Testis (tissue), 3 donors: ENCODE data around the gene CCSER2. TPM values are rescaled to one million over a fixed set of nuclear protein-coding genes. Genes with fewer than 3 reads are reported as not detected.

Experiments used
- DNase-seq: peaks from one replicate; pipeline ENCODE4 v3.0.0-alpha.2; 2019
- H3K27ac ChIP-seq, 2 donors: fragments of 200-600 bp; sonication (generic); one replicate each; pipeline ENCODE4 v1.5.1; 2019
- H3K27me3 ChIP-seq: fragments of 200-600 bp; sonication (generic); one replicate; pipeline ENCODE4 v1.5.1; 2019
- H3K36me3 ChIP-seq: fragments of 200-600 bp; sonication (generic); one replicate; pipeline ENCODE4 v1.5.1; 2017; ENCODE audit warnings: low read depth; ENCODE audit errors: missing control alignments
- H3K4me1 ChIP-seq: fragments of 200-600 bp; sonication (generic); one replicate; pipeline ENCODE4 v1.5.1; 2019
- H3K4me3 ChIP-seq, 2 donors: fragments of 200-600 bp; sonication (generic); one replicate each; pipeline ENCODE4 v1.5.1; 2017 to 2019
- H3K9me3 ChIP-seq: fragments of 200-600 bp; sonication (generic); one replicate; pipeline ENCODE4 v1.5.1; 2017
- CTCF ChIP-seq, 3 experiments: fragments of 450-650 bp in 2 of 3; fragments of 200-600 bp in 1 of 3; sonication (generic) in 1 of 3; IDR thresholded peaks; one replicate each; pipeline ENCODE4 v1.5.1; 2016 to 2019; ENCODE audit warnings: antibody characterized with exemption in 3 of 3, mild to moderate bottlenecking in 2 of 3, moderate library complexity in 1 of 3
- POLR2A ChIP-seq: fragments of 450-650 bp; IDR thresholded peaks from one replicate; pipeline ENCODE4 v1.6.1; 2017; ENCODE audit warnings: antibody characterized with exemption, mild to moderate bottlenecking, moderate library complexity
- WGBS, 2 donors: methylation state at CpG; one replicate each; pipeline ENCODE4 v1.1.5; 2018; 5-methylcytosine and 5-hydroxymethylcytosine counted together
- intact Hi-C: fragments of 100-400 bp; cut with DNase I; formaldehyde crosslinking; loops from one replicate; pipeline ENCODE4 v1.15.1; 2023; ENCODE audit warnings: low total_unique reads
- polyA plus RNA-seq: library from polyadenylated mRNA; stranded (reverse); fragments of 350-450 nt; fragmentation: Illumina TruSeq; extraction: RNeasy Lipid Tissue Mini Kit (QIAGEN cat#74804); gene quantifications from one replicate; pipeline ENCODE4 v1.2.3, GENCODE V29; 2014; ENCODE audit warnings: low read depth, low replicate concordance; ENCODE audit not compliant: insufficient read depth
- total RNA-seq, 2 donors: library from RNA; depleted of rRNA; stranded (reverse); fragments of >200 nt; gene quantifications; one replicate each; pipeline ENCODE4 v1.2.3, GENCODE V29; 2016

Gene CCSER2
- total and polyA plus RNA-seq, 3 donors from 2014 or later = 65.4 to 148 (median 146) TPM

- no peaks in the 10 kb centered on the region for H3K9me3 ChIP-seq
- H3K27me3 ChIP-seq = no peaks in the 10 kb centered on the region
- WGBS, 2 donors = 87 to 88% methylated on average over 11 of the region's 11 CpGs
- H3K27ac ChIP-seq = no peak overlapping the region
- no peak overlapping the region for H3K4me3 ChIP-seq
- DNase-seq = no peak
- intact Hi-C loops = no loop called here
- no peaks in the 10 kb centered on the region for H3K36me3 ChIP-seq
- H3K4me1 ChIP-seq = no peaks in the 10 kb centered on the region
- TF ChIP-seq POLR2A (no peak), CTCF (IDR thresholded peaks at IDR 0.05) (no peak)
These were observed 24.8 kb downstream of the CCSER2 start for GRCh38 chr10:84353052-84353803.

GRCh38 chr10:84354623-84355022 lies 26.2 kb downstream of the CCSER2 start:
- TF ChIP-seq CTCF (IDR thresholded peaks at IDR 0.05) = no peak
- TF ChIP-seq POLR2A = no peak
- intact Hi-C loops = no loop called here
- no peaks in the 10 kb centered on the region for H3K36me3 ChIP-seq
- H3K27ac ChIP-seq = no peak overlapping the region
- H3K9me3 ChIP-seq = no peaks in the 10 kb centered on the region
- 69 to 93% methylated on average over 4 of the region's 4 CpGs for WGBS, 2 donors
- no peaks in the 10 kb centered on the region for H3K4me1 ChIP-seq
- DNase-seq = no peak
- no peaks in the 10 kb centered on the region for H3K27me3 ChIP-seq
- H3K4me3 ChIP-seq = no peak overlapping the region

- 86 to 97% methylated on average over 2 of the region's 2 CpGs for WGBS, 2 donors
- Histone ChIP-seq H3K4me3 (no peak overlapping the region), H3K9me3 (no peaks in the 10 kb centered on the region), H3K27me3 (no peaks in the 10 kb centered on the region), H3K4me1 (no peaks in the 10 kb centered on the region), H3K27ac (no peak overlapping the region), H3K36me3 (no peaks in the 10 kb centered on the region)
- TF ChIP-seq POLR2A (no peak), CTCF (IDR thresholded peaks at IDR 0.05) (no peak)
- DNase-seq = no peak
- intact Hi-C loops = no loop called here
These were observed 26.7 kb downstream of the CCSER2 start for GRCh38 chr10:84355106-84355505.

GRCh38 chr10:84356928-84357327 lies 28.5 kb downstream of the CCSER2 start:
- Histone ChIP-seq H3K27ac (no peak overlapping the region), H3K4me1 (peaks cover 5% of the 10 kb centered on the region), H3K9me3 (no peaks in the 10 kb centered on the region), H3K27me3 (no peaks in the 10 kb centered on the region), H3K36me3 (no peaks in the 10 kb centered on the region), H3K4me3 (no peak overlapping the region)
- TF ChIP-seq POLR2A = no peak
- TF ChIP-seq CTCF (IDR thresholded peaks at IDR 0.05) = no peak
- DNase-seq = no peak
- intact Hi-C loops = no loop called here
- WGBS, 2 donors = 85 to 91% methylated on average over 2 of the region's 2 CpGs

GRCh38 chr10:84358743-84359142 lies 30.4 kb downstream of the CCSER2 start:
- Histone ChIP-seq H3K27me3 (no peaks in the 10 kb centered on the region), H3K27ac (no peak overlapping the region), H3K4me3 (no peak overlapping the region), H3K36me3 (no peaks in the 10 kb centered on the region), H3K9me3 (no peaks in the 10 kb centered on the region), H3K4me1 (peaks cover 5% of the 10 kb centered on the region)
- no peak for TF ChIP-seq POLR2A
- TF ChIP-seq CTCF (IDR thresholded peaks at IDR 0.05) = no peak
- 89 to 98% methylated on average over 1 of the region's 1 CpG for WGBS, 2 donors
- DNase-seq = no peak
- intact Hi-C loops = no loop called here
